MM.1S (cell line): Measurements from ENCODE around the gene PUS10.

Source experiments
- EZH2 ChIP-seq: fragments of 300-600 bp; sonication (generic); optimal IDR thresholded peaks from 2 replicates; pipeline ENCODE3; 2017; ENCODE audit warnings: low read depth, mild to moderate bottlenecking, antibody characterized with exemption, low read length, mixed read lengths
- EZH2phosphoT487 ChIP-seq: fragments of 300-600 bp; sonication (generic); IDR thresholded peaks from 2 replicates; pipeline ENCODE4 v1.6.1; 2018; ENCODE audit warnings: antibody characterized with exemption, low read length
- TF ChIP-seq, protein P1 (sequence below): fragments of 300-600 bp; sonication (generic); IDR thresholded peaks from 2 replicates; pipeline ENCODE4 v1.5.1; 2016; ENCODE audit warnings: antibody characterized with exemption, low read length, mixed read lengths

- TF ChIP-seq, protein P1, sequence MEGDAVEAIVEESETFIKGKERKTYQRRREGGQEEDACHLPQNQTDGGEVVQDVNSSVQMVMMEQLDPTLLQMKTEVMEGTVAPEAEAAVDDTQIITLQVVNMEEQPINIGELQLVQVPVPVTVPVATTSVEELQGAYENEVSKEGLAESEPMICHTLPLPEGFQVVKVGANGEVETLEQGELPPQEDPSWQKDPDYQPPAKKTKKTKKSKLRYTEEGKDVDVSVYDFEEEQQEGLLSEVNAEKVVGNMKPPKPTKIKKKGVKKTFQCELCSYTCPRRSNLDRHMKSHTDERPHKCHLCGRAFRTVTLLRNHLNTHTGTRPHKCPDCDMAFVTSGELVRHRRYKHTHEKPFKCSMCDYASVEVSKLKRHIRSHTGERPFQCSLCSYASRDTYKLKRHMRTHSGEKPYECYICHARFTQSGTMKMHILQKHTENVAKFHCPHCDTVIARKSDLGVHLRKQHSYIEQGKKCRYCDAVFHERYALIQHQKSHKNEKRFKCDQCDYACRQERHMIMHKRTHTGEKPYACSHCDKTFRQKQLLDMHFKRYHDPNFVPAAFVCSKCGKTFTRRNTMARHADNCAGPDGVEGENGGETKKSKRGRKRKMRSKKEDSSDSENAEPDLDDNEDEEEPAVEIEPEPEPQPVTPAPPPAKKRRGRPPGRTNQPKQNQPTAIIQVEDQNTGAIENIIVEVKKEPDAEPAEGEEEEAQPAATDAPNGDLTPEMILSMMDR, result no peak
- no peak for TF ChIP-seq EZH2
- TF ChIP-seq EZH2phosphoT487, result no peak
Measured at GRCh38 chr2:60925994-60926740, 91.9 kb downstream of the PUS10 start.
